Measurements from ENCODE around the gene PIGU.

The PIGU gene

DNA sequence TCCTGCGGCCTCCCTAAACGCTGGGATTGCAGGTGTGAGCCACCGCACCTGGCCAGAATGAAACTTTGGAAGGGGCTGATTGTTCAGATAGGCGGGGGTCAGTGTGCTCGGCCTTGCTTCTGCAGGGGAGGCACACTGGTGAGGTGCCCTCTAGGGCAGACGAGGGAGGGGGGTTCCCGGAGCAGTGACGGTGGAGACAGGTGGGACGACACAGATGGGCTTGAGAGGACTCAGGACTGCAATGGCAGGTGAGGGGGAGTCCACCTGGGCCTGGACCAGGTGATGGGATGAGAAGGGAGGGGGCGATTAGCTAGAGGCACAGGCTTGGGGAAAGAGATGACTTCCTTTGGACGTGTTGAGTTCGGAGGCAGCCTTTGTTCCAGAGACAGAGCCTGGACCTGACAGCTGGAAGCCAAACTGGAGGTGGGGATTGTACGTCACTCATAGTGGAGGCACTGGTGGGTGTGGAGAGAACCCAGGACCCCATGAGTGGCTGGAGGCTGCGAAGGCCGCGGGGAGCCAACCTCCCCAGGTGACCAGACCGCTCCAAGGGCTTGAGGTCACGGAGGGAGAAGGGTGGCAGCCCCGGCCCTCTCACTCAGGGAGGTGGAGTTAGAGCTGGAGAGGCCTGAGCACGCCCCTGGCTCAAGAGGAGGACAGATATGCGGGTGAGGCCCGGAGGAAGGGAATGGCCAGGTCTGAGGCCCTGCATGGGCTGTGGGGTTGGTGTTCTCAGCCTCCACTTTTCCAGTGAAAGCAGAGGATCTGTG is 128.9 kb downstream of the PIGU start (continued):
- TF ChIP-seq HOXA7 (CRISPR knock-in tag; IDR thresholded peaks at IDR 0.05; ENCODE audit: borderline replicate concordance) = no peak

DNA sequence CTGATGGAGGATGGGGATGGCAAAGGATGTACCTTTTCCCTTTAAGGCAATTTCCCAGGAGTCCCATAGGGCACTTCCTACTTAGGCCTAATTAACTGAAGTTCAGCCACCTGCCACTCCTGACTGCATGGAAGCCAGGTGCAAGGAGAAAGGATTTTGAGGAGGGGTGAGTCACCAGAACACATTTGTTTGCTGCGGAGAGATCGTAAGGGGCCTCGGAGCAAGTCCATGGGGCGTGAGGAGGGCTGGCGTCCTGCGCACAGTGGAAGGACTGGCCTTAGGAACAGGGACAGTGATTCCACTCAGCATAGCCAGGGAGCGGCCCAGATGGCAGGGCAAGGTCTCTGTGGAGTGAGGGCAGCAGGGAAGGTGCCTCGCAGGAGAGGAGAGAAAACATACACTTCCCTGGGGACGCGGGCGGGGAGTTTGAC is 130.1 kb downstream of the PIGU start:
- peaks cover 0 to 7% of the 10 kb centered on the region in 2 experiments; a peak in 2 of 3 replicates for H3K36me3 ChIP-seq (ENCODE audit: control insufficient read depth in 2 of 2, insufficient read depth in 1 of 2, low read length in 2 of 2)
- CTCF ChIA-PET = no interaction called here
- TF ChIP-seq, protein P1, sequence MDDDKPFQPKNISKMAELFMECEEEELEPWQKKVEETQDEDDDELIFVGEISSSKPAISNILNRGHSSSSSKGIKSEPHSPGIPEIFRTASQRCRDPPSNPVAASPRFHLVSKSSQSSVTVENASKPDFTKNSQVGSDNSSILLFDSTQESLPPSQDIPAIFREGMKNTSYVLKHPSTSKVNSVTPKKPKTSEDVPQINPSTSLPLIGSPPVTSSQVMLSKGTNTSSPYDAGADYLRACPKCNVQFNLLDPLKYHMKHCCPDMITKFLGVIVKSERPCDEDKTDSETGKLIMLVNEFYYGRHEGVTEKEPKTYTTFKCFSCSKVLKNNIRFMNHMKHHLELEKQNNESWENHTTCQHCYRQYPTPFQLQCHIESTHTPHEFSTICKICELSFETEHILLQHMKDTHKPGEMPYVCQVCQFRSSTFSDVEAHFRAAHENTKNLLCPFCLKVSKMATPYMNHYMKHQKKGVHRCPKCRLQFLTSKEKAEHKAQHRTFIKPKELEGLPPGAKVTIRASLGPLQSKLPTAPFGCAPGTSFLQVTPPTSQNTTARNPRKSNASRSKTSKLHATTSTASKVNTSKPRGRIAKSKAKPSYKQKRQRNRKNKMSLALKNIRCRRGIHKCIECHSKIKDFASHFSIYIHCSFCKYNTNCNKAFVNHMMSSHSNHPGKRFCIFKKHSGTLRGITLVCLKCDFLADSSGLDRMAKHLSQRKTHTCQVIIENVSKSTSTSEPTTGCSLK (tag by site-specific recombination; IDR thresholded peaks at IDR 0.05) = no peak
- no peaks in the 10 kb centered on the region for H3K9me3 ChIP-seq (ENCODE audit: control insufficient read depth, insufficient read depth, low read depth, low read length)
- H3K4me3 ChIP-seq (ENCODE audit: low read depth, low read length) = no peak overlapping the region
- POLR2A ChIA-PET = no interaction called here
- no peak overlapping the region for H3K27ac ChIP-seq (ENCODE audit: extremely low read depth, low read depth, low read length)
- H3K4me1 ChIP-seq (ENCODE audit: control insufficient read depth, insufficient read depth, low read length) = no peaks in the 10 kb centered on the region

DNA sequence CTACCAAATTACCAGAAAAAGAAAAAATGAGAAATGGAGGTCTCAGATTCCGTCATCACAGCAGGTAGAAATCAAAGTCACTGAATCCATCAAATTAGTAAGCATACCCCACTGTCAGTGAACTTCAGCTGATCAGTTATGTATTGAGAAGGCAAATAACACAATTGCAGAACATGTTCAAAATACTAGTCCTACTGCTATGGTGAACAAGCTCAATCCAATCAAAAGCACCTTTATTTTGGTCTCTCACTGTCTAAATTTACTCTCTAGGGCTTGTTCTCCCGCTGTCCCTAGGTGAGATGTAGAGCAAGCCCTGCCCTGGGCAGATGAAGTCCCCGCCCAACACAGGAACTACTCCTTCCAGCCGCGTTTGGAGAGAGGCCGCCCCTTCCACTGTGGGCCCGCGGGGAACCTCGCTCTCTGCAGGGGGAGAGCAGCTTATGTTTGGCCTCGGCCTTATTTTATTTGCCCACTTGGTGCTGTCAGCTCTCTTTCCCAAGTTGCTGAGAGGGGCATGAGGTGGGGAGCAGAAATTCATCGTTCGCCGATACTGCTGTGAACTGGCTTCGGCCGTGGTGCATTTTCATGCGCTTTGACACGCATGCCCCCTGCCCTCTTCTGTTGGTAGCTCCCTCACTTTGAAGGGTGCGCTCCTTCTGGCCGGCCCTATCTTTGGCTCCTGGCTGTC is 132.6 kb downstream of the PIGU start:
- no peaks in the 10 kb centered on the region for H3K9me3 ChIP-seq (ENCODE audit: control insufficient read depth, insufficient read depth, low read depth, low read length)
- peaks cover 0 to 32% of the 10 kb centered on the region in 2 experiments; a peak in 2 of 3 replicates for H3K36me3 ChIP-seq (ENCODE audit: control insufficient read depth in 2 of 2, insufficient read depth in 1 of 2, low read length in 2 of 2)
- no peak overlapping the region for H3K27ac ChIP-seq (ENCODE audit: extremely low read depth, low read depth, low read length)
- CTCF ChIA-PET = interaction anchor here (1.0 to 1.6 kb wide), 6 partner anchors 12 to 232 kb away, joined by 3 to 7 read pairs (median 4); partner anchors contain the start of gene DYNLRB1
- POLR2A ChIA-PET = interaction anchor here (0.6 kb wide), 2 partner anchors 551 to 881 kb away, joined by 3 read pairs; no protein-coding TSS in a partner anchor
- H3K4me1 ChIP-seq (ENCODE audit: control insufficient read depth, insufficient read depth, low read length) = no peaks in the 10 kb centered on the region
- TF ChIP-seq TCF7L2 (IDR thresholded peaks at IDR 0.05; ENCODE audit: borderline replicate concordance, low read depth, low read length) (no peak), MYNN (tag by site-specific recombination; IDR thresholded peaks at IDR 0.05; ENCODE audit: borderline replicate concordance) (peak; percentile 78; the same call in 1 of the 2 replicates)
- TF ChIP-seq, protein P2, sequence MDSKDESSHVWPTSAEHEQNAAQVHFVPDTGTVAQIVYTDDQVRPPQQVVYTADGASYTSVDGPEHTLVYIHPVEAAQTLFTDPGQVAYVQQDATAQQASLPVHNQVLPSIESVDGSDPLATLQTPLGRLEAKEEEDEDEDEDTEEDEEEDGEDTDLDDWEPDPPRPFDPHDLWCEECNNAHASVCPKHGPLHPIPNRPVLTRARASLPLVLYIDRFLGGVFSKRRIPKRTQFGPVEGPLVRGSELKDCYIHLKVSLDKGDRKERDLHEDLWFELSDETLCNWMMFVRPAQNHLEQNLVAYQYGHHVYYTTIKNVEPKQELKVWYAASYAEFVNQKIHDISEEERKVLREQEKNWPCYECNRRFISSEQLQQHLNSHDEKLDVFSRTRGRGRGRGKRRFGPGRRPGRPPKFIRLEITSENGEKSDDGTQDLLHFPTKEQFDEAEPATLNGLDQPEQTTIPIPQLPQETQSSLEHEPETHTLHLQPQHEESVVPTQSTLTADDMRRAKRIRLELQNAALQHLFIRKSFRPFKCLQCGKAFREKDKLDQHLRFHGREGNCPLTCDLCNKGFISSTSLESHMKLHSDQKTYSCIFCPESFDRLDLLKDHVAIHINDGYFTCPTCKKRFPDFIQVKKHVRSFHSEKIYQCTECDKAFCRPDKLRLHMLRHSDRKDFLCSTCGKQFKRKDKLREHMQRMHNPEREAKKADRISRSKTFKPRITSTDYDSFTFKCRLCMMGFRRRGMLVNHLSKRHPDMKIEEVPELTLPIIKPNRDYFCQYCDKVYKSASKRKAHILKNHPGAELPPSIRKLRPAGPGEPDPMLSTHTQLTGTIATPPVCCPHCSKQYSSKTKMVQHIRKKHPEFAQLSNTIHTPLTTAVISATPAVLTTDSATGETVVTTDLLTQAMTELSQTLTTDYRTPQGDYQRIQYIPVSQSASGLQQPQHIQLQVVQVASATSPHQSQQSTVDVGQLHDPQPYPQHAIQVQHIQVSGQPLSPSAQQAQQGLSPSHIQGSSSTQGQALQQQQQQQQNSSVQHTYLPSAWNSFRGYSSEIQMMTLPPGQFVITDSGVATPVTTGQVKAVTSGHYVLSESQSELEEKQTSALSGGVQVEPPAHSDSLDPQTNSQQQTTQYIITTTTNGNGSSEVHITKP (tag by site-specific recombination; IDR thresholded peaks at IDR 0.05) = peak; percentile 69
- H3K4me3 ChIP-seq (ENCODE audit: low read depth, low read length) = no peak overlapping the region

DNA sequence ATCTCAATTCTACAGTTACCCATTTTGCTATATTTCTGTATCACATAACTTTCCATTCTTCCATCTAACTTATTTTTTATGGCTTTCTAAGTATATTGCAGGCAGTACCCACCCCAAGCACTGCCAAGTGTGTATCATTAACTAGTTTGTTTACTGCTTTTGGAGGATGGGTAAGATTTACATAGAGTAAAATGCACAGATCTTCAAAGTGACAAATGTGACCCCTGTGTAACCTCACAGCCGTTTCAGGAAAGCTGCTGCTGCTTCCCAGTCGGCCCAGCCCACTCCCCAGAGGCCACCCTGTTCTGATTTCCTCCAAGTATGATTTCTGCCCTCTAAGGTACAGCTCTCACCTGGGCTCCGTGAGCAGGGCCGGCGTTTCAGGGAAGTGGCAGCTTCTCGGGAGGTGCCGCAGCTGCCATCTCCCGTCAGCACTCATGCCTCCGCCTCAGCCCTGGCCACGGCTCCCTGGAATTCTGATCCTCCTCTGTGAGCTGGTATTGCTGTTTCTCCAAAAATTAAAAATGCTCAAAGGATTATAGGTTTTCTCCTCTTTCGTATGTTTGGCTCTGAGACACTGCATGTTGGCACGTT is 133.3 kb downstream of the PIGU start:
- Histone ChIP-seq H3K4me3 (ENCODE audit: low read depth, low read length) (no peak overlapping the region), H3K36me3 (ENCODE audit: control insufficient read depth in 2 of 2, insufficient read depth in 1 of 2, low read length in 2 of 2) (peaks cover 0 to 39% of the 10 kb centered on the region in 2 experiments; a peak in 2 of 3 replicates), H3K4me1 (ENCODE audit: control insufficient read depth, insufficient read depth, low read length) (no peaks in the 10 kb centered on the region), H3K9me3 (ENCODE audit: control insufficient read depth, insufficient read depth, low read depth, low read length) (no peaks in the 10 kb centered on the region), H3K27ac (ENCODE audit: extremely low read depth, low read depth, low read length) (no peak overlapping the region)
- no peak for TF ChIP-seq WT1 (tag by site-specific recombination; IDR thresholded peaks at IDR 0.05)
- no peak for TF ChIP-seq ZNF10 (tag by site-specific recombination; IDR thresholded peaks at IDR 0.05)
- TF ChIP-seq ZNF501 (tag by site-specific recombination; IDR thresholded peaks at IDR 0.05) = no peak
- TF ChIP-seq ZXDB (tag by site-specific recombination; IDR thresholded peaks at IDR 0.05) = no peak
- no peak for TF ChIP-seq ZNF837 (tag by site-specific recombination; IDR thresholded peaks at IDR 0.05)
- TF ChIP-seq BCL11B (tag by site-specific recombination; IDR thresholded peaks at IDR 0.05; ENCODE audit: low read depth) = no peak
- TF ChIP-seq ZNF791 (tag by site-specific recombination; IDR thresholded peaks at IDR 0.05) = no peak
- TF ChIP-seq GLIS1 (tag by site-specific recombination; IDR thresholded peaks at IDR 0.05) = no peak
- no peak for TF ChIP-seq SP3 (tag by site-specific recombination; IDR thresholded peaks at IDR 0.05)
- TF ChIP-seq, protein P3, sequence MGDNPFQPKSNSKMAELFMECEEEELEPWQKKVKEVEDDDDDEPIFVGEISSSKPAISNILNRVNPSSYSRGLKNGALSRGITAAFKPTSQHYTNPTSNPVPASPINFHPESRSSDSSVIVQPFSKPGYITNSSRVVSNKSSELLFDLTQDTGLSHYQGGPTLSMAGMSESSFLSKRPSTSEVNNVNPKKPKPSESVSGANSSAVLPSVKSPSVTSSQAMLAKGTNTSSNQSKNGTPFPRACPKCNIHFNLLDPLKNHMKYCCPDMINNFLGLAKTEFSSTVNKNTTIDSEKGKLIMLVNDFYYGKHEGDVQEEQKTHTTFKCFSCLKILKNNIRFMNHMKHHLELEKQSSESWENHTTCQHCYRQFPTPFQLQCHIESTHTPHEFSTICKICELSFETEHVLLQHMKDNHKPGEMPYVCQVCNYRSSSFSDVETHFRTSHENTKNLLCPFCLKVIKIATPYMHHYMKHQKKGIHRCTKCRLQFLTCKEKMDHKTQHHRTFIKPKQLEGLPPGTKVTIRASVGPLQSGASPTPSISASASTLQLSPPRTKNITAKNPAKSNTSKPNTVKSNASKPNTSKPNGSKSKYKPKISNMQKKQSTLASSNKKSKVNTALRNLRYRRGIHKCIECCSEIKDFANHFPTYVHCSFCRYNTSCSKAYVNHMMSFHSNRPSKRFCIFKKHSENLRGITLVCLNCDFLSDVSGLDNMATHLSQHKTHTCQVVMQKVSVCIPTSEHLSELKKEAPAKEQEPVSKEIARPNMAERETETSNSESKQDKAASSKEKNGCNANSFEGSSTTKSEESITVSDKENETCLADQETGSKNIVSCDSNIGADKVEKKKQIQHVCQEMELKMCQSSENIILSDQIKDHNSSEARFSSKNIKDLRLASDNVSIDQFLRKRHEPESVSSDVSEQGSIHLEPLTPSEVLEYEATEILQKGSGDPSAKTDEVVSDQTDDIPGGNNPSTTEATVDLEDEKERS (tag by site-specific recombination; IDR thresholded peaks at IDR 0.05) = no peak
- CTCF ChIA-PET = interaction anchor here (1.0 to 1.4 kb wide), 4 partner anchors 13 to 231 kb away, joined by 3 to 6 read pairs (median 4); partner anchors contain the start of gene DYNLRB1
- POLR2A ChIA-PET = interaction anchor here (0.6 kb wide), 1 partner anchor 550 kb away, joined by 3 read pairs; no protein-coding TSS in a partner anchor

All from HEK293 (cell line).